ENCODE data around the gene UNKL. TPM values are rescaled to one million over a fixed set of nuclear protein-coding genes. Genes with fewer than 3 reads are reported as not detected.
"Not testable (repeated sequence)": the region's sequence is repeated elsewhere in the genome, so short reads cannot be mapped to it uniquely, and the experiment has no call there.

Gene UNKL
- total RNA-seq, 1 donor from 2014 or later = 43.6 TPM

DNA sequence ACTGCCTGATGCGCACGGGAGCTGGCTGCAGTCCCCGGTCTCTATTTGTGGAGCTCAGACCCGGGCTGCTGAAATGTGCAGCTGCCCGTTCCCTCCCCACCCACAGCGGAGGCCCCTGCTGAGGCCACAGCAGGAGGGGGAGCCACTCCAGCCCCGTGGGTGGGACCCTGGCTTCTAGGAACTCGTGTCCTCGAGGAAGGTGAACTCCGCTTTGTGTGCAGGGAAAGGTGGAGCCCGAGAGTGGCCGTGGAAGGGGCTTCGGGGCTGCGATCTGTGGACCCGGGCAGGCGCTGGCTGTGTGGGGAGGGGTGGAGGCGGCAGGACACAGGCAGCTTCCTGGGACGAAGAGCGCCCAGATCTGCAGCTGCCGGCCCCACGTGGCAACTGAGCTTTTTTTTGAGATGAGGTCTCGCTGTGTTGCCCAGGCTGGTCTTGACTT lies 26.9 kb upstream of the UNKL start:
- Mint-ChIP-seq H3K4me3 (no peak overlapping the region), H3K4me1 (no peaks in the 10 kb centered on the region), H3K27ac (no peak overlapping the region), H3K9me3 (no peaks in the 10 kb centered on the region), H3K27me3 (ENCODE audit: low read depth) (no peaks in the 10 kb centered on the region), H3K36me3 (no peaks in the 10 kb centered on the region)
- DNase-seq (ENCODE audit: low spot score in 2 of 2, unreplicated experiment in 2 of 2) = no peak
- TF ChIP-seq, protein P1, sequence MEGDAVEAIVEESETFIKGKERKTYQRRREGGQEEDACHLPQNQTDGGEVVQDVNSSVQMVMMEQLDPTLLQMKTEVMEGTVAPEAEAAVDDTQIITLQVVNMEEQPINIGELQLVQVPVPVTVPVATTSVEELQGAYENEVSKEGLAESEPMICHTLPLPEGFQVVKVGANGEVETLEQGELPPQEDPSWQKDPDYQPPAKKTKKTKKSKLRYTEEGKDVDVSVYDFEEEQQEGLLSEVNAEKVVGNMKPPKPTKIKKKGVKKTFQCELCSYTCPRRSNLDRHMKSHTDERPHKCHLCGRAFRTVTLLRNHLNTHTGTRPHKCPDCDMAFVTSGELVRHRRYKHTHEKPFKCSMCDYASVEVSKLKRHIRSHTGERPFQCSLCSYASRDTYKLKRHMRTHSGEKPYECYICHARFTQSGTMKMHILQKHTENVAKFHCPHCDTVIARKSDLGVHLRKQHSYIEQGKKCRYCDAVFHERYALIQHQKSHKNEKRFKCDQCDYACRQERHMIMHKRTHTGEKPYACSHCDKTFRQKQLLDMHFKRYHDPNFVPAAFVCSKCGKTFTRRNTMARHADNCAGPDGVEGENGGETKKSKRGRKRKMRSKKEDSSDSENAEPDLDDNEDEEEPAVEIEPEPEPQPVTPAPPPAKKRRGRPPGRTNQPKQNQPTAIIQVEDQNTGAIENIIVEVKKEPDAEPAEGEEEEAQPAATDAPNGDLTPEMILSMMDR (IDR thresholded peaks at IDR 0.05; ENCODE audit: unreplicated experiment) = no peak

DNA sequence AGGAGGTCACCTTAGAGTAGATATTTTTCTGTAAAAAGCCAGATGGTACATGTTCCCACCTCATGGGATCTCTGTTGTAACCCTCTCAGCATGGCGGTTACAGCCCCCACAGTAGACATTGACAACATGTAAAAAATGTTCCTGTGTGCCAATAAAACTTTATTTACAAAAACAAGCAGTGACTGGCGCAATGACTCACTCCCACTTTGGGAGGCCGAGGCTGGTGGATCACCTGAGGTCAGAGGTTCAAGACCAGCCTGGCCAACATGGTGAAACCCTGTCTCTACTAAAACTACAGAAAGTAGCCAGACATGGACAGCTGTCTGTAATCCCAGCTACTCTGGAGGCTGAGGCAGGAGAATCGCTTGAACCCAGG lies 25.2 kb upstream of the UNKL start:
- H3K27ac Mint-ChIP-seq; H3K27me3 Mint-ChIP-seq (ENCODE audit: low read depth); DNase-seq (ENCODE audit: low spot score in 2 of 2, unreplicated experiment in 2 of 2); H3K4me3 Mint-ChIP-seq; H3K4me1 Mint-ChIP-seq; H3K9me3 Mint-ChIP-seq; H3K36me3 Mint-ChIP-seq: not testable (repeated sequence)

DNA sequence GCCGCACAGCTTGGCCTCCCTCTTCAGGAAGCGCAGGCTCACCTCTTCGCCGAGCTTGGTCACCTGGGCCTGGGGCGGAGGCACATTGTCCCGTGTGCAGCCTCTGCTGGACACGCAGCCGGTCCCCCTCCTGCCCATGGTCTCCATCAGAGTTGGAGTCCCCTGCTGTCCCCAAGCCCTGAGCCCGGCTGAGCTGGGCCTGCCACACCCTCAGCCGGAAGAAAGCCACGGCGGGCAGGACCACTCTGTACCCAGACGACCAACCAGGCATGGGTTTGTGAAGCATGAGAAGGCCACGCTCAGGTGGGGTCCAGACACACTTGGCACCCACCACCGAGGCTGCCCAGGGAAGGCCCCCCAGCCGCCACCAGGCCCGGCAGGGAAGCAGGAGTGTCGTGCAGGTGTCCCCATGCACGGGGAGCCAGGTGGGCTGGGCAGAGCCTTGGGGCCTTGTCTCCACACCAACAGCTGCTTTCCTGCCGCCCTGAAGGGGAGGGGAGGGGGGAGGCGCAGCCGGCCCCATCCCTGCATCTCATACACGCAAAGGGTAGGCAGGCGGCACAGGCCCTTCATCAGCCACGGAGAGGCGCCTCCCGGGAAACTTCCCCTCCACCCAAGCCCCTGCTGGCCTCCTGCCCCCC lies 24.7 kb upstream of the UNKL start:
- no peaks in the 10 kb centered on the region for H3K4me1 Mint-ChIP-seq
- no peak overlapping the region for H3K27ac Mint-ChIP-seq

DNA sequence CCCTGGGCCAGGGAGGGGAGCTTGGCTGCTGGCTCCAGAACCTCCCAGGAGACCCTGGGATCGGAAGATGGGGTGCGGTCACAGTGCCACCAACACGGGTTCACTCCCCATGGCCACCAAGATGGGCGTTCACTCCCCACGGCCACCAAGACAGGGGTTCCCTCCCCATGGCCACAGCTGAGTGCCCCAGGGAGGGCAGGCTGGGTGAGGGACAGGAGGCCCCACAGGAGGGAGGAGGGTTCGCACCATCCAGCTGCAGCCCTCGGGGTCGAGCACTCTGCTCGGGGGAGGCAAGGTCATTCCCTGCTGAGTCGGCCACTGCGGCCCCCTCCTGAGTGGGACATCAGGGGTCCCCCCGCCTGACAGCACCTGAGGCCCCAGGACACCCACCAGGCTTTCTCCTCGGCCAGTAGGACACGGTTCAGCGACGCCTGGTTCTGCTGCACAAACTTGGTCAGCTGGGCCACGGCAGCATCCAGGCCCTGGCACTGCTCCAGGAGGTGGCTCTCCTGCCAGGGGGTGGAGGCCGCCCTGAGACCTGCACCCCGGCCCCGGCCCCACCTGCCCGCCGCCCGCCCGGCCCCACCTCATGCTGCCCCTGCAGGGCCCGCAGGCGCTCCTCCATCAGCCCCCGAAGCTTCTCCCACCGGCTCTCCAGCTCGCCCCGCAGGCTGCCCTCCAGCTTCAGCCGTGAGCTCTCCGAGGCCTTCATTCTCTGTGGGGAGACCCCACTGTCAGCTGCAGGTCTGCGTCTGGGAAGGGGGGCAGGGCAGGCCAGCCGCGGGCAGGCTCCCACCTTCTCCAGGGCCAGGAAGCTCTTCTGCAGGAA lies 23.9 kb upstream of the UNKL start:
- DNase-seq (ENCODE audit: low spot score in 2 of 2, unreplicated experiment in 2 of 2) = no peak
- H3K4me1 Mint-ChIP-seq = no peaks in the 10 kb centered on the region
- H3K27ac Mint-ChIP-seq = no peak overlapping the region
- H3K4me3 Mint-ChIP-seq = no peak overlapping the region
- no peaks in the 10 kb centered on the region for H3K27me3 Mint-ChIP-seq (ENCODE audit: low read depth)
- H3K36me3 Mint-ChIP-seq = no peaks in the 10 kb centered on the region
- no peaks in the 10 kb centered on the region for H3K9me3 Mint-ChIP-seq
- TF ChIP-seq, protein P1 (IDR thresholded peaks at IDR 0.05; ENCODE audit: unreplicated experiment) = no peak

More for the DNA sequence above, 24.7 kb upstream of the UNKL start:
- H3K4me3 Mint-ChIP-seq = no peak overlapping the region
- TF ChIP-seq, protein P1 (IDR thresholded peaks at IDR 0.05; ENCODE audit: unreplicated experiment) = no peak
- H3K27me3 Mint-ChIP-seq (ENCODE audit: low read depth) = no peaks in the 10 kb centered on the region
- no peaks in the 10 kb centered on the region for H3K36me3 Mint-ChIP-seq
- no peaks in the 10 kb centered on the region for H3K9me3 Mint-ChIP-seq
- no peak for DNase-seq (ENCODE audit: low spot score in 2 of 2, unreplicated experiment in 2 of 2)

DNA sequence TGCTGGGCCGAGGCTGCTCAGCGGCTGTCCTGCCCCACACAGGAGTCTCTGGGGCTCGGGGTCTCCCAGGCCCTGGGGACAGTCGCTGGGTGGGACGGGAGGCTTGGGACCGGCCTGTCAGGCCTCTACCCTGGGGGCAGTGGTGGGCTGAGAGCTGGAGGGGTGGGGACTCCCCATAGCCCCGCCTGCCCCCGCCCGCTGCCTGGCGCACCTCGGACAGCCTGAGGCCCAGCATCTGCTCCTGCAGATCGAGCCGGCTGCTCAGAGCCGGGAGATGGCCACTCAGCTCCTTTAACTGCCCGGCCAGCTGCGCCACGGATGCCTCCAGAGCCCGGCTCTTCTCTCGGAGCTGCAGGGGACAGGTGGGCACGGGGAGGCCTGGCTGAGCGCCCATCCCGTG lies 23.1 kb upstream of the UNKL start:
- DNase-seq (ENCODE audit: low spot score in 2 of 2, unreplicated experiment in 2 of 2) = no peak

More for the DNA sequence above, 23.1 kb upstream of the UNKL start:
- Mint-ChIP-seq H3K27ac (no peak overlapping the region), H3K9me3 (no peaks in the 10 kb centered on the region), H3K4me1 (no peaks in the 10 kb centered on the region), H3K4me3 (no peak overlapping the region), H3K27me3 (ENCODE audit: low read depth) (no peaks in the 10 kb centered on the region), H3K36me3 (no peaks in the 10 kb centered on the region)
- TF ChIP-seq, protein P1 (IDR thresholded peaks at IDR 0.05; ENCODE audit: unreplicated experiment) = no peak
